H1 (cell line): ENCODE data around the gene CYP2A13. TPM values are rescaled to one million over a fixed set of nuclear protein-coding genes. Genes with fewer than 3 reads are reported as not detected.

Experiments used
- CTCF ChIA-PET: fragments of 300-600 bp; sonication (Branson Sonifier 250); formaldehyde crosslinking; loops from one replicate; lab custom pipeline; 2021; ENCODE audit not compliant: partially characterized antibody; lab: Charles Lee
- POLR2A ChIA-PET: fragments of 300-600 bp; sonication (Branson Sonifier 250); formaldehyde crosslinking; loops from one replicate; lab custom pipeline; 2021; ENCODE audit warnings: inconsistent platforms; ENCODE audit not compliant: partially characterized antibody; lab: Charles Lee
- DNase-seq, 2 experiments: peaks; one replicate each; pipeline versions ENCODE4 v3.0.0 to v3.0.0-alpha.2; 2010 to 2022; ENCODE audit warnings: low spot score in 2 of 2, low read depth in 1 of 2, mixed read lengths in 1 of 2
- FAIRE-seq: peaks from 2 replicates; lab custom pipeline; 2011; peaks lifted over from hg19 to GRCh38; lab: Jason Lieb, UNC
- H2AFZ ChIP-seq: 2 replicates; pipeline ENCODE4 v1.8.1; 2012; ENCODE audit warnings: low read length, inconsistent platforms
- H2AK5ac ChIP-seq: 2 replicates; pipeline ENCODE4 v1.6.1; 2013; ENCODE audit warnings: low read depth, low read length
- H2BK120ac ChIP-seq: replicated peaks from 2 replicates; pipeline ENCODE3; 2013; ENCODE audit warnings: low read depth, low read length, inconsistent platforms
- H2BK12ac ChIP-seq: 2 replicates; pipeline ENCODE4 v1.6.1; 2013; ENCODE audit warnings: low read depth, low read length
- H2BK15ac ChIP-seq: 2 replicates; pipeline ENCODE4 v1.6.1; 2013; ENCODE audit warnings: low read length
- H2BK20ac ChIP-seq: 2 replicates; pipeline ENCODE4 v1.6.1; 2013; ENCODE audit warnings: low read length
- H2BK5ac ChIP-seq: 2 replicates; pipeline ENCODE4 v1.6.1; 2013; ENCODE audit warnings: low read depth, low read length
- H3K14ac ChIP-seq: 2 replicates; pipeline ENCODE4 v1.6.1; 2013; ENCODE audit warnings: inconsistent platforms; ENCODE audit not compliant: insufficient read length
- H3K18ac ChIP-seq: 2 replicates; pipeline ENCODE4 v1.6.1; 2013; ENCODE audit warnings: low read length; ENCODE audit errors: extremely low read depth
- H3K23ac ChIP-seq: 2 replicates; pipeline ENCODE4 v1.6.1; 2013; ENCODE audit warnings: inconsistent platforms; ENCODE audit not compliant: insufficient read length
- H3K23me2 ChIP-seq: 2 replicates; pipeline ENCODE4 v1.6.1; 2013; ENCODE audit warnings: low read depth, low read length
- H3K27ac ChIP-seq: 2 replicates; pipeline ENCODE4 v1.6.1; 2011; ENCODE audit warnings: low read depth, low read length, inconsistent platforms
- H3K27me3 ChIP-seq, 4 experiments: replicated peaks in 1 of 4; 1 replicate in 1 of 4; 2 replicates in 3 of 4; pipeline versions ENCODE4 v1.6.1 to v1.8.1; 2011 to 2013; ENCODE audit warnings: low read length in 3 of 4, mild to moderate bottlenecking in 3 of 4, inconsistent platforms in 2 of 4, mixed read lengths in 2 of 4, moderate library complexity in 1 of 4; ENCODE audit not compliant: control insufficient read depth in 3 of 4, insufficient read depth in 3 of 4; ENCODE audit errors: extremely low read depth in 1 of 4
- H3K36me3 ChIP-seq, 4 experiments: 2 replicates each; pipeline versions ENCODE4 v1.6.1 to v1.8.1; 2011 to 2013; ENCODE audit warnings: mild to moderate bottlenecking in 4 of 4, low read length in 3 of 4, moderate library complexity in 2 of 4, control low read depth in 1 of 4, inconsistent platforms in 1 of 4; ENCODE audit not compliant: insufficient read depth in 4 of 4, control insufficient read depth in 2 of 4
- H3K4ac ChIP-seq: replicated peaks from 2 replicates; pipeline ENCODE3; 2013; ENCODE audit warnings: low read length, low read depth, mixed read lengths, inconsistent platforms; ENCODE audit not compliant: insufficient read length
- H3K4me1 ChIP-seq, 4 experiments: replicated peaks in 1 of 4; 1 replicate in 1 of 4; 2 replicates in 3 of 4; pipeline versions ENCODE4 v1.6.1 to v1.8.1; 2011 to 2013; ENCODE audit warnings: low read length in 3 of 4, inconsistent platforms in 2 of 4, mixed read lengths in 1 of 4; ENCODE audit not compliant: insufficient read depth in 4 of 4, control insufficient read depth in 3 of 4
- H3K4me2 ChIP-seq, 2 experiments: 2 replicates each; pipeline versions ENCODE4 v1.6.1 to v1.8.1; 2011 to 2013; ENCODE audit warnings: low read depth in 2 of 2, low read length in 2 of 2, control low read depth in 1 of 2, inconsistent platforms in 1 of 2, mild to moderate bottlenecking in 1 of 2; ENCODE audit not compliant: insufficient read depth in 1 of 2
- H3K4me3 ChIP-seq, 4 experiments: fragments of 200-600, 300-600 bp in 1 of 4; sonication (generic), shearing (Covaris generic), sonication (Bioruptor Twin) in 1 of 4; 2 replicates each; pipeline versions ENCODE4 v1.5.1 to v1.8.1; 2011 to 2016; ENCODE audit warnings: low read length in 4 of 4, low read depth in 3 of 4, control low read depth in 2 of 4, inconsistent platforms in 2 of 4, mild to moderate bottlenecking in 2 of 4, mixed read lengths in 1 of 4, moderate library complexity in 1 of 4; ENCODE audit not compliant: insufficient read depth in 2 of 4; ENCODE audit errors: extremely low read depth in 1 of 4
- H3K56ac ChIP-seq: replicated peaks from 2 replicates; pipeline ENCODE3; 2013; ENCODE audit warnings: low read depth, mild to moderate bottlenecking, mixed read lengths, low read length, inconsistent platforms; ENCODE audit not compliant: insufficient read length
- H3K79me1 ChIP-seq: 2 replicates; pipeline ENCODE4 v1.6.1; 2013; ENCODE audit warnings: low read depth, low read length, control low read depth
- H3K79me2 ChIP-seq, 2 experiments: 2 replicates each; pipeline versions ENCODE4 v1.6.1 to v1.8.1; 2012 to 2013; ENCODE audit warnings: low read length in 2 of 2, mild to moderate bottlenecking in 2 of 2, inconsistent platforms in 1 of 2; ENCODE audit not compliant: insufficient read depth in 2 of 2, control insufficient read depth in 1 of 2
- H3K9ac ChIP-seq, 4 experiments: replicated peaks in 1 of 4; 1 replicate in 1 of 4; 2 replicates in 3 of 4; pipeline versions ENCODE4 v1.6.1 to v1.8.1; 2011 to 2013; ENCODE audit warnings: low read depth in 3 of 4, low read length in 3 of 4, control low read depth in 2 of 4, mild to moderate bottlenecking in 2 of 4, moderate library complexity in 2 of 4, inconsistent platforms in 1 of 4; ENCODE audit errors: extremely low read depth in 1 of 4
- H3K9me3 ChIP-seq, 2 experiments: 2 replicates each; pipeline versions ENCODE4 v1.6.1 to v1.8.1; 2012 to 2013; ENCODE audit warnings: mild to moderate bottlenecking in 2 of 2, moderate library complexity in 2 of 2, control low read depth in 1 of 2, inconsistent platforms in 1 of 2, low read depth in 1 of 2, low read length in 1 of 2, mixed read lengths in 1 of 2; ENCODE audit not compliant: insufficient read depth in 2 of 2
- H4K20me1 ChIP-seq, 2 experiments: replicated peaks in 1 of 2; 2 replicates each; pipeline versions ENCODE3 to v1.8.1; 2011 to 2013; ENCODE audit warnings: inconsistent platforms in 2 of 2, low read length in 2 of 2, mild to moderate bottlenecking in 1 of 2; ENCODE audit not compliant: insufficient read depth in 2 of 2, control insufficient read depth in 1 of 2
- H4K5ac ChIP-seq: 2 replicates; pipeline ENCODE4 v1.6.1; 2013; ENCODE audit warnings: low read length, low read depth, mixed read lengths, inconsistent platforms; ENCODE audit not compliant: insufficient read length
- H4K8ac ChIP-seq: 2 replicates; pipeline ENCODE4 v1.8.0; 2013; ENCODE audit warnings: mild to moderate bottlenecking, moderate library complexity, low read length, inconsistent platforms; ENCODE audit not compliant: insufficient read depth; ENCODE audit errors: extremely low read depth
- H4K91ac ChIP-seq: replicated peaks from 2 replicates; pipeline ENCODE3; 2013; ENCODE audit warnings: low read length, mixed read lengths, inconsistent platforms; ENCODE audit not compliant: insufficient read length
- CHD1 ChIP-seq: IDR thresholded peaks from 2 replicates; pipeline ENCODE4 v1.6.1; 2012; ENCODE audit warnings: low read depth, low read length, improper control_type of control experiment
- CREB1 ChIP-seq: IDR thresholded peaks from 2 replicates; pipeline ENCODE4 v1.6.1; 2012; ENCODE audit warnings: inconsistent platforms
- GABPA ChIP-seq: IDR thresholded peaks from 2 replicates; pipeline ENCODE4 v1.6.1; 2011; ENCODE audit warnings: mild to moderate bottlenecking, low read length, moderate library complexity, borderline replicate concordance; ENCODE audit not compliant: insufficient read depth
- HDAC2 ChIP-seq, 2 experiments: fragments of 300-600 bp in 1 of 2; sonication (generic) in 1 of 2; IDR thresholded peaks; 2 replicates each; pipeline ENCODE4 v1.6.1; 2011 to 2012; ENCODE audit warnings: low read depth in 2 of 2, low read length in 2 of 2, mild to moderate bottlenecking in 2 of 2, moderate library complexity in 2 of 2, borderline replicate concordance in 1 of 2, inconsistent platforms in 1 of 2
- JUND ChIP-seq: IDR thresholded peaks from 2 replicates; pipeline ENCODE4 v1.6.1; 2011; ENCODE audit warnings: mild to moderate bottlenecking, improper control_type of control experiment, low read length
- KDM4A ChIP-seq: IDR thresholded peaks from one replicate; pipeline ENCODE4 v1.7.1; 2012; ENCODE audit warnings: low read depth, mild to moderate bottlenecking, moderate library complexity, low read length, inconsistent platforms; ENCODE audit not compliant: severe bottlenecking
- KDM5A ChIP-seq: fragments of 200-600 bp; IDR thresholded peaks from 2 replicates; pipeline ENCODE4 v1.7.1; 2012; ENCODE audit warnings: mild to moderate bottlenecking, low read length, inconsistent platforms, mixed read lengths
- POU5F1 ChIP-seq: IDR thresholded peaks from 2 replicates; pipeline ENCODE4 v1.6.1; 2011; ENCODE audit warnings: low read depth, mild to moderate bottlenecking, low read length, moderate library complexity
- RBBP5 ChIP-seq: IDR thresholded peaks from 2 replicates; pipeline ENCODE4 v1.7.1; 2012; ENCODE audit warnings: low read depth, mild to moderate bottlenecking, inconsistent platforms, low read length, moderate library complexity, borderline replicate concordance
- RXRA ChIP-seq: IDR thresholded peaks from 2 replicates; pipeline ENCODE4 v1.6.1; 2011; ENCODE audit warnings: low read depth, mild to moderate bottlenecking, low read length, moderate library complexity; ENCODE audit not compliant: insufficient read depth
- YY1 ChIP-seq: IDR thresholded peaks from 2 replicates; pipeline ENCODE4 v1.6.1; 2011; ENCODE audit warnings: low read depth, mild to moderate bottlenecking, low read length
- WGBS, 2 experiments: shearing (Covaris generic) in 1 of 2; methylation state at CpG; one replicate each; pipeline versions ENCODE4 v1.1.6 to v1.1.7; 2013 to 2015; ENCODE audit warnings: low lambda C conversion rate in 2 of 2, mixed read lengths in 2 of 2, inconsistent platforms in 1 of 2, low coverage in 1 of 2, missing lambda C conversion rate in 1 of 2; ENCODE audit not compliant: insufficient replicate concordance in 2 of 2, insufficient coverage in 1 of 2, insufficient read length in 1 of 2; ENCODE audit errors: extremely low coverage in 1 of 2, missing lambda C conversion rate in 1 of 2; 5-methylcytosine and 5-hydroxymethylcytosine counted together
- polyA plus RNA-seq, 7 experiments: library from polyadenylated mRNA; depleted of rRNA in 3 of 7; stranded (reverse) in 5 of 7; unstranded in 2 of 7; fragments of >200 nt in 5 of 7; fragments of 200-250 nt in 2 of 7; gene quantifications; 1 replicate in 5 of 7; 2 replicates in 1 of 7; 4 replicates in 1 of 7; pipeline versions ENCODE4 v1.2.1 to v1.2.3, GENCODE V29; 2011 to 2013; ENCODE audit warnings: missing spikeins in 2 of 7, mixed read lengths in 2 of 7
- total RNA-seq: library from RNA; stranded (reverse); fragmentation: NEBNext Ultra II Directional; extraction: Animal tissue kit (Norgen Biotek cat#: 25700); gene quantifications from 2 replicates; pipeline ENCODE4 v1.2.1, GENCODE V29; 2021
- TF ChIP-seq, protein P1 (sequence below): IDR thresholded peaks from 2 replicates; pipeline ENCODE4 v1.6.1; 2012; ENCODE audit warnings: low read length, inconsistent platforms
- TF ChIP-seq, protein P2 (sequence below): IDR thresholded peaks from 2 replicates; pipeline ENCODE4 v1.6.1; 2012; ENCODE audit warnings: inconsistent platforms

CYP2A13 gene
- total and polyA plus RNA-seq, 2 of the 8 experiments (the other 6 are each of a cell fraction or from before 2014, with no cell fraction given): 0.60 to 0.63 TPM

DNA sequence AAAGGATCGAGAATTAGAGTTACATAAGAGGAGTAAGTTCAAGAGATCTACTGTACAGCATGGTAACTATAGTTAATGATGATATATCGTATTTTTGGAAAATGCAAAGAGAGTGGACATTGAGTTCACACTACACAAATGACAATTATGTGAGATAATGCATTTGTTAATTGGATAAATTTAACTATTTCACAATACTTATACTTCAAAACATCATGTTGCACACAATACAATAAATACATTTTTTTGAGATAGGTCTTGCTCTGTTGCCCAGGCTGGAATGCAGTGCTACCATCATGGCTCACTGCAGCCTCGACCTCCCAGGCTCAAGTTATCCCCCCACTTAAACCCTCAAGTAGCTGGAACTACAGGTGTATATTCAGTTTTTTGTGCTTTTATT, 17.9 kb downstream of the CYP2A13 start:
- H4K20me1 ChIP-seq: no peaks in the 10 kb centered on the region
- 88% methylated on average over 3 of the region's 3 CpGs; no CpG with 5 or more reads in 1 of the 2 experiments for WGBS, 2 experiments
- H3K4me1 ChIP-seq: no peaks in the 10 kb centered on the region
- no peak overlapping the region for H2BK12ac ChIP-seq
- H2BK5ac ChIP-seq: no peak overlapping the region
- no peak overlapping the region for H3K4me2 ChIP-seq
- H3K56ac ChIP-seq: no peak overlapping the region
- no peak overlapping the region for H4K5ac ChIP-seq
- H3K4ac ChIP-seq: no peak overlapping the region
- no peak overlapping the region for H3K27ac ChIP-seq
- DNase-seq (no peak), FAIRE-seq (no peak)
- H2BK120ac ChIP-seq: no peak overlapping the region
- H3K14ac ChIP-seq: no peak overlapping the region
- H3K23me2 ChIP-seq: no peaks in the 10 kb centered on the region
- H4K8ac ChIP-seq: no peak overlapping the region
- no peak overlapping the region for H3K23ac ChIP-seq
- ChIA-PET POLR2A (interaction anchor here (0.6 kb wide), 1 partner anchor 107 kb away, joined by 3 read pairs; no protein-coding TSS in a partner anchor), CTCF (no interaction called here)
- H3K79me2 ChIP-seq: no peaks in the 10 kb centered on the region
- H3K9ac ChIP-seq: no peak overlapping the region
- H4K91ac ChIP-seq: no peak overlapping the region
- H3K79me1 ChIP-seq: no peaks in the 10 kb centered on the region
- H2AFZ ChIP-seq: no peak overlapping the region
- H3K4me3 ChIP-seq: no peak overlapping the region
- H3K36me3 ChIP-seq: no peaks in the 10 kb centered on the region
- no peak overlapping the region for H2BK20ac ChIP-seq
- H3K27me3 ChIP-seq: no peaks in the 10 kb centered on the region
- no peak overlapping the region for H2BK15ac ChIP-seq
- H3K18ac ChIP-seq: no peak overlapping the region
- peaks cover 0 to 5% of the 10 kb centered on the region in 2 experiments; a peak in 1 of 4 replicates for H3K9me3 ChIP-seq
- no peak overlapping the region for H2AK5ac ChIP-seq
- TF ChIP-seq YY1 (no peak), KDM5A (no peak), RXRA (no peak), CREB1 (no peak), POU5F1 (no peak), HDAC2 (IDR thresholded peaks at IDR 0.05; ENCODE audit: borderline replicate concordance in 1 of 2, low read depth in 2 of 2, low read length in 2 of 2) (no peak), CHD1 (no peak), JUND (no peak), RBBP5 (no peak), GABPA (no peak), KDM4A (no peak)
- TF ChIP-seq, protein P1, sequence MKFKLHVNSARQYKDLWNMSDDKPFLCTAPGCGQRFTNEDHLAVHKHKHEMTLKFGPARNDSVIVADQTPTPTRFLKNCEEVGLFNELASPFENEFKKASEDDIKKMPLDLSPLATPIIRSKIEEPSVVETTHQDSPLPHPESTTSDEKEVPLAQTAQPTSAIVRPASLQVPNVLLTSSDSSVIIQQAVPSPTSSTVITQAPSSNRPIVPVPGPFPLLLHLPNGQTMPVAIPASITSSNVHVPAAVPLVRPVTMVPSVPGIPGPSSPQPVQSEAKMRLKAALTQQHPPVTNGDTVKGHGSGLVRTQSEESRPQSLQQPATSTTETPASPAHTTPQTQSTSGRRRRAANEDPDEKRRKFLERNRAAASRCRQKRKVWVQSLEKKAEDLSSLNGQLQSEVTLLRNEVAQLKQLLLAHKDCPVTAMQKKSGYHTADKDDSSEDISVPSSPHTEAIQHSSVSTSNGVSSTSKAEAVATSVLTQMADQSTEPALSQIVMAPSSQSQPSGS: no peak
- TF ChIP-seq, protein P2, sequence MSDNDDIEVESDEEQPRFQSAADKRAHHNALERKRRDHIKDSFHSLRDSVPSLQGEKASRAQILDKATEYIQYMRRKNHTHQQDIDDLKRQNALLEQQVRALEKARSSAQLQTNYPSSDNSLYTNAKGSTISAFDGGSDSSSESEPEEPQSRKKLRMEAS: no peak
